Measurements from ENCODE around the gene MAD1L1. TPM values are rescaled to one million over a fixed set of nuclear protein-coding genes. Genes with fewer than 3 reads are reported as not detected.

The MAD1L1 gene
- total RNA-seq, 1 donor from 2014 or later = 17.9 TPM

- DNase-seq (peak; percentile 34), ATAC-seq (ENCODE audit: poor library complexity) (no peak)
- intact Hi-C loops (cut with DNase I) = no loop called here
Measured at GRCh38 chr7:2030475-2031450, 202.0 kb downstream of the MAD1L1 start.

DNA sequence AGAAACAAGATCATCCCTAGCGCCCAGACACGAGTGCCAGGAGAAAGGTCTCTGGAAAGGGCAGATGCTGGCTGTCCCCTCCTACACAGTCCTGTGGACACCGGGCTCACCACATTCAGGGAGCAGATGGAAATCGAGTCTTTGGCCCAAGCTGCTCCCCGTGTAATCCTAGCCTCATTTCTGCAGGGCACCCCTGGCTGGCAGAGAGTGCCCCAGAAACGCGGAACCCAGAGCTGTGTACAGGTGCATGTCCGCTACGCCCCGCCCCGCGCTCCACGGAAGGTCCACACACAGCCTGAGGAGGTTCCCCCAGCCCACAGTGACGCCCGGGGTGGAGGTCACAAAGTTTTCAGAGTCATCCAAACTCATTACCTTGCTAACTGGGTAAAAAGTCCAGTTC lies 202.8 kb downstream of the MAD1L1 start:
- DNase-seq = peak; percentile 31

GRCh38 chr7:2029211-2029905 lies 203.4 kb downstream of the MAD1L1 start:
- intact Hi-C loops (cut with DNase I) = no loop called here
- DNase-seq (no peak), ATAC-seq (ENCODE audit: poor library complexity) (no peak)

More for the DNA sequence above, 202.8 kb downstream of the MAD1L1 start:
- intact Hi-C loops (cut with DNase I) = no loop called here
- ATAC-seq (ENCODE audit: poor library complexity) = no peak

GRCh38 chr7:2028733-2029132 lies 204.0 kb downstream of the MAD1L1 start:
- DNase-seq (no peak), ATAC-seq (ENCODE audit: poor library complexity) (no peak)
- intact Hi-C loops (cut with DNase I) = no loop called here

GRCh38 chr7:2025188-2025587 lies 207.6 kb downstream of the MAD1L1 start:
- ATAC-seq (ENCODE audit: poor library complexity) (no peak), DNase-seq (no peak)
- intact Hi-C loops (cut with DNase I) = no loop called here

DNA sequence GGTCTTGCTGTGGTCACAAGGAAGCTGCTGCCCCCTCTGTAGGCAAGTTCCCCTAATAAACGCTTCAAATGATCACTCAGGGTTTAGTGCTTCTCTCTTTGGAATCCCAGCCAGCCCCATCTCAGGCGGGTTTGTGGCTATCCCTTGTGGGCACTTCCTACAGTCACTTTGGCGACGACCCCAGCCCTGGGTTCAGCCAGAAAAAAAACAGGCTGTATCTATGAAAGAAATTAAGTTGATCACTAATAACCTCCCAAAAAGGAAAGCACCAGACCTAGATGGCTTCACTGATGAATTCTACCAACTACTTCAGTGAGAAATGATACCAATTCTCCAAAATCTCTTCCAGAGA lies 208.2 kb downstream of the MAD1L1 start:
- ATAC-seq (ENCODE audit: poor library complexity) = no peak
- intact Hi-C loops (cut with DNase I) = no loop called here
- DNase-seq = peak; percentile 27

- DNase-seq = peak; percentile 47
- intact Hi-C loops (cut with DNase I) = no loop called here
- no peak for ATAC-seq (ENCODE audit: poor library complexity)
Measured at GRCh38 chr7:2023877-2024566, 208.7 kb downstream of the MAD1L1 start.

DNA sequence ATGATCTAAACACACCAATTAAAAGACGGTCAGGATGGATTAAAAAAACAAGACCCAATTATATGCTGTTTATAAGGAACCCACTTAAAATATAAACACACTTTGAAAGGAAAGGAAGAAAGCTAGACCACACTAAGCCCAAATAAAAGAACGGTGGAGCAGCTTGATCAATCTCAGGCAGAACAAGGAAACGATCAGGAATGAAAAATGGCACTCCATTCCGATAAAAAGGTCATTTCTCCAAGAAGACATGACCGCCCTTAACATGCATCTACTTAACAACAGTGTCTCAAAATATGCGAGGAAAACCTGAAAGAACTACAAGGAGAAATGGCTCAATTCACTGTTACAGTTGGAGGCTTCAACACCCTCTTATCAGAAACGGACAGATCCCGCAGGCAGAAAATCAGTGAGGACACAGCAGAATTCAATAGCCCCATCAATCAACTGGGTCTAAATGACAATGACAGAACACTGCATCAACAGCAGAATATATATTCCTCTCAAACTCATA lies 210.0 kb downstream of the MAD1L1 start:
- intact Hi-C loops (cut with DNase I) = no loop called here
- ATAC-seq (ENCODE audit: poor library complexity) = no peak
- no peak for DNase-seq

DNA sequence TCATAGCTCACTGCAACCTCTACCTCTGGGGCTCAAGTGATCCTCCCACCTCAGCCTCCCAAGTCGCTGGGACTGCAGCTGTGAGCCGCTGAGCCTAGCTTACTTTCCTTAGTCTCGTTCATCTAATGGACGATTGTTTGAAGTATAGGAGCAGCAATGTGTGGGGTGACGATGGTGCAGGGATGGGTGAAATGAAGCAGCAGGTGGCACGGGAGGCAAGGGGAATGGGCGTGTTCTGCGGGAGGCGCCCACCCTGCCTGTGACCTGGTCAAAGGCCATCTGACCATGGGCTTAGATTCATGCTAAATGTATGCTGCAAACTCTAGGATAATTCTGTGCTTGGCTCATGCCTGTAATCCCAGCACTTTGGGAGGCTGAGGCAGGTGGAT lies 210.7 kb downstream of the MAD1L1 start:
- DNase-seq = no peak
- intact Hi-C loops (cut with DNase I) = no loop called here
- ATAC-seq (ENCODE audit: poor library complexity) = no peak

DNA sequence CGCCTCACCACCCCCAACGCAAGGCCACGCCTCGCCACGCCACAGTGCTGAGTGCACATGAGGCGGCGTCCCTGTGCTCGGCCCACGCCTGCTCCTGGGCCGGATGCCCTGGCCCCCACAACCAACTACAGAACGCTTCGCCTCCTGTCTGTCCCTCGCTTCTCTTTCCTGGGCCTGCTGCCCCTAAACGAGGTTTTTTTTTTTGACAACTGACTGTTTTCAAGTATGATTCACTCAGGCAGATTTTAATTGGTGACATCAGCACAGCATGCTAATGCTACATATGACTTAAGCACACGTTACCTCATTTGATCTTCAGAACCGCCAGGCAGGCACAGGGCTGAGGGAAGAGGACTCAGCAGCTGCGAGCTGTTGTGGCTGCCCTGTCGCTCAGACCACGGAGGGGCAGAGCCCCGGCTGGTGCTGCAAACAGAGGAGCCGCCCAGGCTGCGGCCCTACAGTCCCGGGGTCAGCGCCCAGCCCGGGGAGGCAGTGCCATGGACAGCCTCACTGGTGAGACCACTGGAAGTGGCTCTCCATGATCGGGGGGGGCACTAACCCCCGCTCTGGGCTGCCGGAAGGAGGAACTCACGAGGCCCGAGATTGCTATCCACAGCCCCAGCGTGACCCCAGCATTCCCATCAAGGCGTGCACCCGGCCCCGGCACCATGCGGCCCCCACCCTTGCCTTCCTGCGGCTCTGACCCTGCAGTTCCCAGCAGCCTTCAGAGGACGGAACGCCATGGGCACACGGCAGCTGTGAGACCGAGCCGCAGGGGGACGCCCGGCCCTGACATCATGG lies 212.8 kb downstream of the MAD1L1 start:
- ATAC-seq (ENCODE audit: poor library complexity) = peak; percentile 88
- intact Hi-C loops (cut with DNase I) = no loop called here
- peak; percentile 89 for DNase-seq

DNA sequence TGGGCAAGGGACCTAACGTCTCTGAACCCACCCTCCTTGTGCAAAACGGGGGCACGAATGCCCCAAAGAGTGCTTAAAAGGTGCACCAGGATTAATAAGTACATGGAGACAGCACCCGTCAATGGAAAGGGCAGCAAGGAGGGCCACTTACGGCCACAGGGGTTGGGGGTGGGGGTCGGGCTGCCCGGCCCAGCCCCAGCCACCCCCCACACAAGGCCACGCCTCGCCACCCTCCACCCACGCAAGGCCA lies 213.4 kb downstream of the MAD1L1 start:
- no peak for DNase-seq
- intact Hi-C loops (cut with DNase I) = no loop called here

GRCh38 chr7:2018569-2019460 lies 213.9 kb downstream of the MAD1L1 start:
- intact Hi-C loops (cut with DNase I) = no loop called here

More for the DNA sequence above, 213.4 kb downstream of the MAD1L1 start:
- ATAC-seq (ENCODE audit: poor library complexity) = no peak

GRCh38 chr7:2017914-2018568 lies 214.7 kb downstream of the MAD1L1 start:
- ATAC-seq (ENCODE audit: poor library complexity) (no peak), DNase-seq (peak; percentile 40)
- intact Hi-C loops (cut with DNase I) = no loop called here

More at GRCh38 chr7:2018569-2019460, 213.9 kb downstream of the MAD1L1 start:
- peak; percentile 69 for DNase-seq
- peak; percentile 72 for ATAC-seq (ENCODE audit: poor library complexity)

DNA sequence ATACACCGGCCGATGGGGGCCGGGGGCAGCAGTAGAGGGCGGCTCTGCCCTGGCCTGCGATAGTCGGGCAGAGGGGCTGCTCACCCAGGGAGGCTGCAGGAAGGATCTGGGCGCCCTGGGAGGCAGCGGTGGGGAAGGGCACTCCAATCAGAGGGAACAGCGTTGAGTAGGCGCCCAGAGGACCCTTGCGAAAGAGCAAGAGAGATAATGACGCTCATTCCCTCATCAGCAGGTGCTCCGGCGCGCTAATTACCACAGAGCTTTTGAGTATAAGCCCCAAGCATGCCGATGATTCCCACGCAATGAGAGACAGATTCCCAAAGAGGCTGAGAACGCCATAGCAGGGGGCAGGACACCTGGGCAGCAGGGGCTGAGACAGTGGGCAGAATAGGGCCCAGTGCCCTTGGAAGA lies 215.3 kb downstream of the MAD1L1 start:
- DNase-seq (peak; percentile 18), ATAC-seq (ENCODE audit: poor library complexity) (no peak)
- intact Hi-C loops (cut with DNase I) = no loop called here

- no peak for DNase-seq
- intact Hi-C loops (cut with DNase I) = no loop called here
- ATAC-seq (ENCODE audit: poor library complexity) = no peak
Measured at GRCh38 chr7:2016761-2017480, 215.8 kb downstream of the MAD1L1 start.

GRCh38 chr7:2016021-2016631 lies 216.6 kb downstream of the MAD1L1 start:
- ATAC-seq (ENCODE audit: poor library complexity) = no peak
- intact Hi-C loops (cut with DNase I) = no loop called here
- DNase-seq = peak; percentile 29
